NCI-H82 treated with DMSO at 0.1 percent for 48 hours (cell line): ENCODE data around the gene SLC25A26.

Experiments used
- DNase-seq: peaks from one replicate; lab custom pipeline; 2025; ENCODE audit not compliant: unreplicated experiment; lab: John Stamatoyannopoulos, UW

The SLC25A26 gene

GRCh38 chr3:66426135-66426534 lies 205.3 kb downstream of the SLC25A26 start:
- no peak for DNase-seq

DNA sequence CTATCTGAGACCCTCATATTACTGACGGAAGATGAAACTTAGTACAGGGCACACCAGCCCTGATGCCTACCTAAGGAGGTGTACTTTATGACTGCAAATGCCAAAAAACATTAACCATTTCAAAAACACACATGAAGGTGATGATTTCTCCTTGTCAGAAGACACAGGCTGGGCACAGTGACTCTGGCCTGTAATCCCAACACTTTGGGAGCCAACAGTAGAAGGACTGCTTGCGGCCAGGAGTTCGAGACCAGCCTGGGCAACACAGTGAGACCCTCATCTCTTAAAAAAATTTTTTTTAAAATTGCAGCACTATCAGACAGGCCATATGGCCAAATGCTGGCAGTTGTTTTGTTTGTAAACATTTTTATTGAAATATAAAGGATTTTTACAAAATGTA lies 206.6 kb downstream of the SLC25A26 start:
- no peak for DNase-seq

DNA sequence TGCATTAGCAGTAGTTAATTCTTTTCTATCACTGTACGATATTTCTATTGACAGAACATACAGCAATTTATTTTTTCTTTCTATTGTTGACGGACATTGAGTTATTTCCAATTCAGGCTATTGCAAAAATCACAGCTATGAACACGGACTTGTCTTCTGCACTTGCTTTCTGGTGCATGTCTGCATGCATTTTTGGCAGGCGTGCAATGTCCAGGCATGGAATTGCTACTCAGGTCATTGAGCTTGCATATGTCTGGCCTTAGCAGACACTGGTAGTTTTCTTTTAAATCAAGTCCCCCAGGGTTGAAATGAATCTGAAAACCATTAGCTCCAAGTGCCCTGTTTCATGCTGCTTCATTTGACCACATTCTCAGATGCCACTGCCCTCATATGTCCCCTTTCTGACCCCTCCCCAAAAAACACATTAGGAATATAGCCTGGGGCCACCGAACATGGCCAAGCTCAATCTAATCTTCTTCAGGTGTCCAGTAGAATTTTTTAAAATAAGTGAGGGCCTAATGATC lies 207.2 kb downstream of the SLC25A26 start:
- DNase-seq, result no peak
